Loucy (cell line): ENCODE data around the gene RAB10.

Experiments used
- CTCF ChIP-seq: fragments of 200-600 bp; sonication (generic); conservative IDR thresholded peaks from 2 replicates; pipeline ENCODE4 v1.5.1; 2014; ENCODE audit warnings: mild to moderate bottlenecking, antibody characterized with exemption, low read length
- EZH2phosphoT487 ChIP-seq: fragments of 200-600 bp; IDR thresholded peaks from 2 replicates; pipeline ENCODE4 v1.6.1; 2018; ENCODE audit warnings: antibody characterized with exemption, mild to moderate bottlenecking, moderate library complexity, borderline replicate concordance

GRCh38 chr2:26034637-26034992 lies 731 bp downstream of the RAB10 start:
- TF ChIP-seq CTCF (no peak), EZH2phosphoT487 (no peak)
